IMR-90 (cell line): Measurements from ENCODE around the gene ZNF775. TPM values are rescaled to one million over a fixed set of nuclear protein-coding genes. Genes with fewer than 3 reads are reported as not detected.

Experiments used
- ATAC-seq: fragments of 200-7000 bp; cut with Tn5 transposase; 2 replicates; pipeline ENCODE4 v1.9.1; 2020; ENCODE audit warnings: low read depth, mild to moderate bottlenecking, moderate library complexity
- BruUV-seq: library from RNA; stranded (reverse); fragments of 400-500 nt; replicated peaks from 2 replicates; lab custom pipeline; 2021; lab: Mats Ljungman, UMichigan
- CTCF ChIA-PET: fragments of 300-600 bp; formaldehyde crosslinking; extraction: SDS; loops from one replicate; lab custom pipeline; 2021; ENCODE audit warnings: antibody characterized with exemption; lab: Yijun Ruan, JAX
- POLR2A ChIA-PET: fragments of 300-600 bp; sonication (Branson Sonifier 250); formaldehyde crosslinking; loops from one replicate; lab custom pipeline; 2022; ENCODE audit warnings: antibody characterized with exemption; ENCODE audit not compliant: unreplicated experiment; lab: Charles Lee
- DNase-seq: peaks from one replicate; pipeline ENCODE4 v3.0.0; 2013
- H2AFZ ChIP-seq: replicated peaks from 2 replicates; pipeline ENCODE3; 2013; ENCODE audit warnings: low read length, mild to moderate bottlenecking; ENCODE audit not compliant: poor library complexity
- H2AK5ac ChIP-seq: 2 replicates; pipeline ENCODE4 v1.6.1; 2013; ENCODE audit warnings: low read depth, low read length, inconsistent platforms
- H2AK9ac ChIP-seq: replicated peaks from 2 replicates; pipeline ENCODE3; 2013; ENCODE audit warnings: mild to moderate bottlenecking, low read depth, low read length, moderate library complexity; ENCODE audit not compliant: poor library complexity
- H2BK120ac ChIP-seq: 2 replicates; pipeline ENCODE4 v1.6.1; 2013; ENCODE audit warnings: low read depth, low read length, inconsistent platforms
- H2BK15ac ChIP-seq: 3 replicates; pipeline ENCODE4 v1.6.1; 2013; ENCODE audit warnings: low read depth, low read length, inconsistent platforms
- H2BK20ac ChIP-seq: 2 replicates; pipeline ENCODE4 v1.6.1; 2013; ENCODE audit warnings: low read depth, mild to moderate bottlenecking, inconsistent platforms, low read length, moderate library complexity
- H2BK5ac ChIP-seq: 2 replicates; pipeline ENCODE4 v1.6.1; 2013; ENCODE audit warnings: mild to moderate bottlenecking, low read depth, low read length, inconsistent platforms; ENCODE audit not compliant: poor library complexity, severe bottlenecking
- H3K14ac ChIP-seq: replicated peaks from 2 replicates; pipeline ENCODE4 v1.6.1; 2013; ENCODE audit warnings: low read depth, low read length, inconsistent platforms
- H3K18ac ChIP-seq: 2 replicates; pipeline ENCODE4 v1.6.1; 2013; ENCODE audit warnings: low read depth, low read length, control low read depth
- H3K23ac ChIP-seq: 2 replicates; pipeline ENCODE4 v1.6.1; 2013; ENCODE audit warnings: low read depth, low read length, inconsistent platforms
- H3K27ac ChIP-seq: 2 replicates; pipeline ENCODE4 v1.5.1; 2013; ENCODE audit warnings: mild to moderate bottlenecking, control low read depth, low read length; ENCODE audit not compliant: insufficient read depth
- H3K27me3 ChIP-seq: 2 replicates; pipeline ENCODE4 v1.6.1; 2013; ENCODE audit warnings: low read length; ENCODE audit not compliant: control insufficient read depth, insufficient read depth
- H3K36me3 ChIP-seq: 2 replicates; pipeline ENCODE4 v1.6.1; 2013; ENCODE audit warnings: low read length, mixed read lengths; ENCODE audit not compliant: control insufficient read depth, insufficient read depth
- H3K4ac ChIP-seq: 2 replicates; pipeline ENCODE4 v1.6.1; 2013; ENCODE audit warnings: low read depth, low read length, inconsistent platforms
- H3K4me1 ChIP-seq: 2 replicates; pipeline ENCODE4 v1.6.1; 2013; ENCODE audit warnings: low read length, mixed read lengths; ENCODE audit not compliant: control insufficient read depth, insufficient read depth
- H3K4me2 ChIP-seq: 2 replicates; pipeline ENCODE4 v1.6.1; 2013; ENCODE audit warnings: low read depth, mild to moderate bottlenecking, control low read depth, low read length, moderate library complexity
- H3K4me3 ChIP-seq: 2 replicates; pipeline ENCODE4 v1.5.1; 2013; ENCODE audit warnings: low read depth, mild to moderate bottlenecking, control low read depth, low read length, moderate library complexity; ENCODE audit not compliant: insufficient read depth
- H3K56ac ChIP-seq: 2 replicates; pipeline ENCODE4 v1.6.1; 2013; ENCODE audit warnings: low read length, inconsistent platforms; ENCODE audit not compliant: insufficient read depth; ENCODE audit errors: extremely low read depth
- H3K79me1 ChIP-seq, 2 experiments: 2 replicates each; pipeline ENCODE4 v1.6.1; 2013; ENCODE audit warnings: low read length in 2 of 2, inconsistent platforms in 1 of 2, low read depth in 1 of 2
- H3K9ac ChIP-seq: 2 replicates; pipeline ENCODE4 v1.6.1; 2013; ENCODE audit warnings: low read depth, low read length, control low read depth
- H3K9me1 ChIP-seq: 2 replicates; pipeline ENCODE4 v1.6.1; 2013; ENCODE audit warnings: low read length, inconsistent platforms; ENCODE audit not compliant: insufficient read depth
- H3K9me3 ChIP-seq: 2 replicates; pipeline ENCODE4 v1.6.1; 2013; ENCODE audit warnings: low read length; ENCODE audit not compliant: control insufficient read depth, insufficient read depth
- H4K20me1 ChIP-seq: 2 replicates; pipeline ENCODE4 v1.6.1; 2013; ENCODE audit warnings: low read length, inconsistent platforms; ENCODE audit not compliant: insufficient read depth
- H4K5ac ChIP-seq: 2 replicates; pipeline ENCODE4 v1.6.1; 2013; ENCODE audit warnings: mild to moderate bottlenecking, low read depth, low read length, control low read depth
- H4K8ac ChIP-seq, 2 experiments: 2 replicates each; pipeline ENCODE4 v1.6.1; 2013; ENCODE audit warnings: low read depth in 2 of 2, low read length in 2 of 2, control low read depth in 1 of 2, inconsistent platforms in 1 of 2
- H4K91ac ChIP-seq: 2 replicates; pipeline ENCODE4 v1.6.1; 2013; ENCODE audit warnings: low read depth, low read length, inconsistent platforms; ENCODE audit not compliant: insufficient read depth
- CEBPB ChIP-seq: IDR thresholded peaks from 2 replicates; pipeline ENCODE4 v1.6.1; 2012; ENCODE audit warnings: low read depth, low read length, improper control_type of control experiment
- RAD21 ChIP-seq: IDR thresholded peaks from 2 replicates; pipeline ENCODE4 v1.6.1; 2012; ENCODE audit warnings: low read length, improper control_type of control experiment
- RCOR1 ChIP-seq: IDR thresholded peaks from 2 replicates; pipeline ENCODE4 v1.6.1; 2012; ENCODE audit warnings: mild to moderate bottlenecking, low read length, improper control_type of control experiment; ENCODE audit not compliant: insufficient replicate concordance
- RFX5 ChIP-seq: IDR thresholded peaks from 2 replicates; pipeline ENCODE4 v1.8.0; 2012; ENCODE audit warnings: low read depth, mild to moderate bottlenecking, low read length, moderate library complexity
- SMC3 ChIP-seq: fragments of 150-350 bp; IDR thresholded peaks from 2 replicates; pipeline ENCODE4 v1.6.1; 2016; ENCODE audit warnings: low read depth, mild to moderate bottlenecking, antibody characterized with exemption, low read length, moderate library complexity
- WGBS, 2 experiments: methylation state at CpG; one replicate each; pipeline versions ENCODE4 v1.1.5 to v1.1.7; 2013; ENCODE audit warnings: missing lambda C conversion rate in 2 of 2; ENCODE audit not compliant: insufficient read length in 1 of 2; ENCODE audit errors: extremely low coverage in 2 of 2; 5-methylcytosine and 5-hydroxymethylcytosine counted together
- dilution Hi-C: fragments of 300-500 bp; cut with HindIII; formaldehyde crosslinking; loops from one replicate; pipeline ENCODE4 v1.14.3; 2018; ENCODE audit warnings: low sequenced_read_pairs; ENCODE audit not compliant: unreplicated experiment
- in situ Hi-C: fragments of 300-500 bp; cut with MboI; formaldehyde crosslinking; loops from 3 replicates; pipeline ENCODE4 v1.14.3; 2019; ENCODE audit warnings: low sequenced_read_pairs, inconsistent platforms, mixed read lengths
- intact Hi-C: fragments of 100-400 bp; cut with micrococcal nuclease; formaldehyde crosslinking; loops from 2 replicates; pipeline ENCODE4 v1.10.0; 2022
- polyA plus RNA-seq, 3 experiments: library from polyadenylated mRNA; depleted of rRNA; stranded (reverse); fragments of >200 nt; gene quantifications; 2 replicates each; pipeline ENCODE4 v1.2.3, GENCODE V29; 2012; ENCODE audit warnings: low replicate concordance in 1 of 3
- total RNA-seq: library from RNA; depleted of rRNA; stranded (reverse); fragments of >200 nt; gene quantifications from 2 replicates; pipeline ENCODE4 v1.2.3, GENCODE V29; 2012
- TF ChIP-seq, protein P1 (sequence below): conservative IDR thresholded peaks from 2 replicates; pipeline ENCODE4 v1.5.1; 2012; ENCODE audit warnings: mild to moderate bottlenecking, low read depth, low read length, improper control_type of control experiment

Gene ZNF775
- total and polyA plus RNA-seq, 2 of the 4 experiments (the other 2 are of a cell fraction) = 1.4 to 2.6 TPM

DNA sequence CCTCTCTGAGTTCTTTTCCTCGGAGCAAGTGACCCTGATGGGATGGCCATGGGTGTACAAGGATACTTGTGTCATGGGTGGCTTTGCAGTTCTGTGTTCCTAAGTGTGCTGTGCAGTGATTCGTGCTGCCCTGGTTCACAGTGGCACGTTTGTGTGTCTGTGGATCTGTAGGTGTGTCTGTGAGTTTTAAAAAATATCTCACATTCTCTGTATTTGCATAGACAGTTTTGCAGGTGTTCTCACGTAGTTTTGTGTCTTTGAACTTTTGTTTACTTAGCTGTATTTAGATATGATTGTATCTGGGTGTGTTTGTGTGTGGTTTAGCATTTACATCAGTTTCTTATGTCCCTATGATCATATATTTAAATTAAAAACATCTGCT is 3.7 kb downstream of the ZNF775 start:
- Histone ChIP-seq H3K36me3 (peaks cover 2% of the 10 kb centered on the region; the same call in 1 of the 2 replicates), H2BK15ac (no peak overlapping the region), H3K4me1 (peaks cover 10% of the 10 kb centered on the region), H3K4ac (no peak overlapping the region), H2AK9ac (no peak overlapping the region), H2BK5ac (no peak overlapping the region), H4K5ac (no peak overlapping the region), H2BK120ac (no peak overlapping the region), H3K27me3 (no peaks in the 10 kb centered on the region), H3K27ac (no peak overlapping the region), H3K4me2 (no peak overlapping the region), H3K56ac (no peak overlapping the region), H2BK20ac (no peak overlapping the region), H3K9me3 (no peaks in the 10 kb centered on the region), H3K18ac (no peak overlapping the region), H2AK5ac (no peak overlapping the region), H3K23ac (no peak overlapping the region), H3K79me1 (peaks cover 21 to 48% of the 10 kb centered on the region in 2 experiments), H3K4me3 (no peak overlapping the region), H4K20me1 (peaks cover 7% of the 10 kb centered on the region; the same call in 1 of the 2 replicates), H4K8ac (no peak overlapping the region), H4K91ac (no peak overlapping the region), H3K9me1 (peaks cover 14% of the 10 kb centered on the region; the same call in 1 of the 2 replicates), H3K14ac (no peak overlapping the region), H3K9ac (no peak overlapping the region), H2AFZ (no peak overlapping the region)
- in situ Hi-C loops (no loop called here), dilution Hi-C loops (no loop called here), intact Hi-C loops (no loop called here)
- ChIA-PET POLR2A (no interaction called here), CTCF (no interaction called here)
- no peak for TF ChIP-seq SMC3
- TF ChIP-seq, protein P1, sequence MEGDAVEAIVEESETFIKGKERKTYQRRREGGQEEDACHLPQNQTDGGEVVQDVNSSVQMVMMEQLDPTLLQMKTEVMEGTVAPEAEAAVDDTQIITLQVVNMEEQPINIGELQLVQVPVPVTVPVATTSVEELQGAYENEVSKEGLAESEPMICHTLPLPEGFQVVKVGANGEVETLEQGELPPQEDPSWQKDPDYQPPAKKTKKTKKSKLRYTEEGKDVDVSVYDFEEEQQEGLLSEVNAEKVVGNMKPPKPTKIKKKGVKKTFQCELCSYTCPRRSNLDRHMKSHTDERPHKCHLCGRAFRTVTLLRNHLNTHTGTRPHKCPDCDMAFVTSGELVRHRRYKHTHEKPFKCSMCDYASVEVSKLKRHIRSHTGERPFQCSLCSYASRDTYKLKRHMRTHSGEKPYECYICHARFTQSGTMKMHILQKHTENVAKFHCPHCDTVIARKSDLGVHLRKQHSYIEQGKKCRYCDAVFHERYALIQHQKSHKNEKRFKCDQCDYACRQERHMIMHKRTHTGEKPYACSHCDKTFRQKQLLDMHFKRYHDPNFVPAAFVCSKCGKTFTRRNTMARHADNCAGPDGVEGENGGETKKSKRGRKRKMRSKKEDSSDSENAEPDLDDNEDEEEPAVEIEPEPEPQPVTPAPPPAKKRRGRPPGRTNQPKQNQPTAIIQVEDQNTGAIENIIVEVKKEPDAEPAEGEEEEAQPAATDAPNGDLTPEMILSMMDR = no peak
- TF ChIP-seq RCOR1 = no peak
- no peak for TF ChIP-seq CEBPB
- TF ChIP-seq RFX5 = no peak
- TF ChIP-seq RAD21 = no peak
- no TSS peak for BruUV-seq
- ATAC-seq (no peak), DNase-seq (no peak)
- WGBS, 2 experiments = no CpG with 5 or more reads among the region's 4 CpGs
